Mesendoderm (in vitro differentiated cells): ENCODE measurements around the gene TRIM46.
"Not testable (repeated sequence)": the region's sequence is repeated elsewhere in the genome, so short reads cannot be mapped to it uniquely, and the experiment has no call there.

Source experiments
- DNase-seq: peaks from one replicate; pipeline ENCODE4 v3.0.0; 2013
- H2AK5ac ChIP-seq: 2 replicates; pipeline ENCODE4 v1.6.1; 2013; ENCODE audit warnings: low read length, inconsistent platforms
- H2BK120ac ChIP-seq: 2 replicates; pipeline ENCODE4 v1.6.1; 2013; ENCODE audit warnings: low read depth, mild to moderate bottlenecking, low read length, moderate library complexity, mixed read lengths
- H2BK15ac ChIP-seq: replicated peaks from 2 replicates; pipeline ENCODE4 v1.6.1; 2013; ENCODE audit warnings: low read depth, mild to moderate bottlenecking, moderate library complexity
- H2BK5ac ChIP-seq: 2 replicates; pipeline ENCODE4 v1.6.1; 2013; ENCODE audit warnings: low read length, inconsistent platforms
- H3K18ac ChIP-seq: 2 replicates; pipeline ENCODE4 v1.6.1; 2013; ENCODE audit warnings: mild to moderate bottlenecking, low read length, mixed read lengths
- H3K23ac ChIP-seq: one replicate; pipeline ENCODE4 v1.6.1; 2013; ENCODE audit warnings: low read length
- H3K27ac ChIP-seq: 2 replicates; pipeline ENCODE4 v1.5.1; 2013; ENCODE audit warnings: low read depth, mild to moderate bottlenecking, inconsistent platforms, low read length, moderate library complexity
- H3K27me3 ChIP-seq: 2 replicates; pipeline ENCODE4 v1.6.1; 2013; ENCODE audit warnings: low read length, control low read depth, mild to moderate bottlenecking, inconsistent platforms; ENCODE audit not compliant: insufficient read depth, poor library complexity
- H3K36me3 ChIP-seq: 2 replicates; pipeline ENCODE4 v1.6.1; 2013; ENCODE audit warnings: low read length, inconsistent platforms; ENCODE audit not compliant: control insufficient read depth, insufficient read depth
- H3K4ac ChIP-seq: one replicate; pipeline ENCODE4 v1.6.1; 2013; ENCODE audit warnings: low read depth, mild to moderate bottlenecking, low read length, moderate library complexity
- H3K4me1 ChIP-seq: 2 replicates; pipeline ENCODE4 v1.6.1; 2013; ENCODE audit warnings: low read depth, low read length, inconsistent platforms; ENCODE audit not compliant: control insufficient read depth
- H3K4me2 ChIP-seq: 2 replicates; pipeline ENCODE4 v1.6.1; 2013; ENCODE audit warnings: low read length
- H3K4me3 ChIP-seq: 2 replicates; pipeline ENCODE4 v1.5.1; 2013; ENCODE audit warnings: mild to moderate bottlenecking, low read length
- H3K56ac ChIP-seq: one replicate; pipeline ENCODE4 v1.6.1; 2013; ENCODE audit warnings: low read length
- H3K79me1 ChIP-seq: 2 replicates; pipeline ENCODE4 v1.6.1; 2013; ENCODE audit warnings: low read length, inconsistent platforms
- H3K79me2 ChIP-seq: 2 replicates; pipeline ENCODE4 v1.6.1; 2013; ENCODE audit warnings: mild to moderate bottlenecking, low read length; ENCODE audit not compliant: control insufficient read depth, insufficient read depth
- H3K9ac ChIP-seq: 2 replicates; pipeline ENCODE4 v1.6.1; 2013; ENCODE audit warnings: low read length, inconsistent platforms
- H4K5ac ChIP-seq: one replicate; pipeline ENCODE4 v1.6.1; 2013; ENCODE audit warnings: low read length
- H4K8ac ChIP-seq: one replicate; pipeline ENCODE4 v1.6.1; 2013; ENCODE audit warnings: low read depth, mild to moderate bottlenecking, control low read depth, low read length, moderate library complexity
- WGBS: extraction: QIAGEN DNeasy Blood & Tissue Kit; methylation state at CpG from one replicate; pipeline ENCODE4 v1.1.7; 2013; ENCODE audit warnings: low lambda C conversion rate, missing lambda C conversion rate; ENCODE audit not compliant: insufficient coverage; ENCODE audit errors: extremely low coverage; 5-methylcytosine and 5-hydroxymethylcytosine counted together

TRIM46 gene

GRCh38 chr1:155145491-155145890, 28.2 kb upstream of the TRIM46 start:
- no peak overlapping the region for H3K18ac ChIP-seq

GRCh38 chr1:155155996-155156643, 17.5 kb upstream of the TRIM46 start:
- H3K23ac ChIP-seq, H3K56ac ChIP-seq, H3K4ac ChIP-seq, H3K36me3 ChIP-seq, H3K18ac ChIP-seq, H3K4me3 ChIP-seq, H2BK5ac ChIP-seq, H2BK120ac ChIP-seq, H3K27ac ChIP-seq, H3K9ac ChIP-seq, H3K79me1 ChIP-seq, H2AK5ac ChIP-seq, H4K5ac ChIP-seq, H4K8ac ChIP-seq, H3K79me2 ChIP-seq, H3K4me1 ChIP-seq, H3K27me3 ChIP-seq, DNase-seq, H3K4me2 ChIP-seq, H2BK15ac ChIP-seq: not testable (repeated sequence)
- WGBS, result no CpG with 5 or more reads among the region's 3 CpGs

More at GRCh38 chr1:155145491-155145890, 28.2 kb upstream of the TRIM46 start:
- H3K23ac ChIP-seq, result no peak overlapping the region
- no peak overlapping the region for H2BK15ac ChIP-seq
- no peak overlapping the region for H4K5ac ChIP-seq
- no peak overlapping the region for H2BK5ac ChIP-seq
- H3K9ac ChIP-seq, result no peak overlapping the region
- DNase-seq, result no peak
- no peaks in the 10 kb centered on the region for H3K36me3 ChIP-seq
- H2AK5ac ChIP-seq, result no peak overlapping the region
- no peak overlapping the region for H4K8ac ChIP-seq
- H3K79me2 ChIP-seq, result no peaks in the 10 kb centered on the region
- H3K56ac ChIP-seq, result no peak overlapping the region
- H3K27me3 ChIP-seq, result no peaks in the 10 kb centered on the region
- no peaks in the 10 kb centered on the region for H3K4me1 ChIP-seq
- no peak overlapping the region for H3K4ac ChIP-seq
- no peak overlapping the region for H3K4me2 ChIP-seq
- no peaks in the 10 kb centered on the region for H3K79me1 ChIP-seq
- no peak overlapping the region for H2BK120ac ChIP-seq
- no peak overlapping the region for H3K27ac ChIP-seq
- H3K4me3 ChIP-seq, result no peak overlapping the region
- WGBS, result no CpG with 5 or more reads among the region's 3 CpGs

- no CpG with 5 or more reads among the region's 1 CpG for whole genome bisulfite sequencing
- H3K36me3 ChIP-seq, result no peaks in the 10 kb centered on the region
- H3K4me1 ChIP-seq, result no peaks in the 10 kb centered on the region
- no peak overlapping the region for H2BK15ac ChIP-seq
- H2AK5ac ChIP-seq, result no peak overlapping the region
- H3K79me2 ChIP-seq, result no peaks in the 10 kb centered on the region
- no peak overlapping the region for H3K27ac ChIP-seq
- DNase-seq, result no peak
- no peak overlapping the region for H3K4me3 ChIP-seq
- H4K8ac ChIP-seq, result no peak overlapping the region
- no peak overlapping the region for H3K4me2 ChIP-seq
- H3K56ac ChIP-seq, result no peak overlapping the region
- H3K9ac ChIP-seq, result no peak overlapping the region
- H3K18ac ChIP-seq, result no peak overlapping the region
- H3K23ac ChIP-seq, result no peak overlapping the region
- H3K79me1 ChIP-seq, result no peaks in the 10 kb centered on the region
- no peak overlapping the region for H3K4ac ChIP-seq
- no peak overlapping the region for H2BK5ac ChIP-seq
- no peaks in the 10 kb centered on the region for H3K27me3 ChIP-seq
- H4K5ac ChIP-seq, result no peak overlapping the region
- no peak overlapping the region for H2BK120ac ChIP-seq
Measured at GRCh38 chr1:155158991-155159390, 14.7 kb upstream of the TRIM46 start.

- H3K4ac ChIP-seq, result no peak overlapping the region
- no peak overlapping the region for H3K9ac ChIP-seq
- no peak overlapping the region for H3K27ac ChIP-seq
- no peak overlapping the region for H3K23ac ChIP-seq
- no peaks in the 10 kb centered on the region for H3K4me1 ChIP-seq
- DNase-seq, result no peak
- H2AK5ac ChIP-seq, result no peak overlapping the region
- no peak overlapping the region for H2BK120ac ChIP-seq
- H3K79me2 ChIP-seq, result no peaks in the 10 kb centered on the region
- no peak overlapping the region for H3K18ac ChIP-seq
- no peak overlapping the region for H2BK5ac ChIP-seq
- H2BK15ac ChIP-seq, result no peak overlapping the region
- no peak overlapping the region for H3K4me2 ChIP-seq
- no peaks in the 10 kb centered on the region for H3K27me3 ChIP-seq
- H4K5ac ChIP-seq, result no peak overlapping the region
- no peak overlapping the region for H3K4me3 ChIP-seq
- no peak overlapping the region for H3K56ac ChIP-seq
- no peaks in the 10 kb centered on the region for H3K36me3 ChIP-seq
- H3K79me1 ChIP-seq, result no peaks in the 10 kb centered on the region
- WGBS, result no CpG with 5 or more reads among the region's 8 CpGs
- no peak overlapping the region for H4K8ac ChIP-seq
Measured at GRCh38 chr1:155160128-155160527, 13.5 kb upstream of the TRIM46 start.

GRCh38 chr1:155162631-155163030, 11.0 kb upstream of the TRIM46 start:
- not testable (repeated sequence) for H3K79me2 ChIP-seq, H3K23ac ChIP-seq, H3K79me1 ChIP-seq, H2BK120ac ChIP-seq, H3K9ac ChIP-seq, H2AK5ac ChIP-seq, H3K18ac ChIP-seq, DNase-seq, H3K27ac ChIP-seq, H3K4me2 ChIP-seq, H4K5ac ChIP-seq, H2BK15ac ChIP-seq, H2BK5ac ChIP-seq, H3K4me1 ChIP-seq, H4K8ac ChIP-seq, H3K4ac ChIP-seq, H3K4me3 ChIP-seq, H3K27me3 ChIP-seq, H3K56ac ChIP-seq, H3K36me3 ChIP-seq
- WGBS, result no CpG with 5 or more reads among the region's 6 CpGs

GRCh38 chr1:155163785-155164184, 9.9 kb upstream of the TRIM46 start:
- not testable (repeated sequence) for H3K4me1 ChIP-seq, H4K5ac ChIP-seq, H3K36me3 ChIP-seq, H3K4ac ChIP-seq, H3K4me3 ChIP-seq, H3K56ac ChIP-seq, H3K4me2 ChIP-seq, H3K79me1 ChIP-seq, H3K9ac ChIP-seq, H2AK5ac ChIP-seq, H2BK120ac ChIP-seq, H3K18ac ChIP-seq, H2BK5ac ChIP-seq, H3K27me3 ChIP-seq, H3K23ac ChIP-seq, H3K79me2 ChIP-seq, H4K8ac ChIP-seq, H3K27ac ChIP-seq, H2BK15ac ChIP-seq, DNase-seq
- no CpG with 5 or more reads among the region's 4 CpGs for WGBS
